Loucy (cell line): ENCODE results near the gene CDK7.

Source experiments
- EZH2phosphoT487 ChIP-seq: fragments of 200-600 bp; IDR thresholded peaks from 2 replicates; pipeline ENCODE4 v1.6.1; 2018; ENCODE audit warnings: antibody characterized with exemption, mild to moderate bottlenecking, moderate library complexity, borderline replicate concordance
- TF ChIP-seq, protein P1 (sequence below): fragments of 200-600 bp; sonication (generic); conservative IDR thresholded peaks from 2 replicates; pipeline ENCODE4 v1.5.1; 2014; ENCODE audit warnings: mild to moderate bottlenecking, antibody characterized with exemption, low read length

DNA sequence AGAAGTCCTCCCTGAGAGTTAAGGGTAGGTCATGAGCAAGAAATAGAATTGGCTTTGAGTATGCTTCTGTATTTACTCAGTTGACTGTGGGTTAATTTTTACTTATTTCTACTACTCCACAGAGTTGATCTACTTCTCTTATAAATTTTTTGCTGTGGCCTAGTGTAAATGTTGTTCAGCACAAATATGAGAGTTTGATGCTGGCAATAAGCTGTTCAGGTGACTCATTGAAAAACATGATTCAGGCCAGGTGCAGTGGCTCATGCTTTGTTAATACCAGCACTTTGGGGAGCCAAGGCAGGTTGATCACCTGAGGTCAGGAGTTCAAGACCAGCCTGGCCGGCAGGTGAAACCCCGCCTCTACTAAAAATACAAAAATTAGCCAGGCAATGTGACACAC lies 4.5 kb upstream of the CDK7 start:
- no peak for TF ChIP-seq EZH2phosphoT487
- TF ChIP-seq, protein P1, sequence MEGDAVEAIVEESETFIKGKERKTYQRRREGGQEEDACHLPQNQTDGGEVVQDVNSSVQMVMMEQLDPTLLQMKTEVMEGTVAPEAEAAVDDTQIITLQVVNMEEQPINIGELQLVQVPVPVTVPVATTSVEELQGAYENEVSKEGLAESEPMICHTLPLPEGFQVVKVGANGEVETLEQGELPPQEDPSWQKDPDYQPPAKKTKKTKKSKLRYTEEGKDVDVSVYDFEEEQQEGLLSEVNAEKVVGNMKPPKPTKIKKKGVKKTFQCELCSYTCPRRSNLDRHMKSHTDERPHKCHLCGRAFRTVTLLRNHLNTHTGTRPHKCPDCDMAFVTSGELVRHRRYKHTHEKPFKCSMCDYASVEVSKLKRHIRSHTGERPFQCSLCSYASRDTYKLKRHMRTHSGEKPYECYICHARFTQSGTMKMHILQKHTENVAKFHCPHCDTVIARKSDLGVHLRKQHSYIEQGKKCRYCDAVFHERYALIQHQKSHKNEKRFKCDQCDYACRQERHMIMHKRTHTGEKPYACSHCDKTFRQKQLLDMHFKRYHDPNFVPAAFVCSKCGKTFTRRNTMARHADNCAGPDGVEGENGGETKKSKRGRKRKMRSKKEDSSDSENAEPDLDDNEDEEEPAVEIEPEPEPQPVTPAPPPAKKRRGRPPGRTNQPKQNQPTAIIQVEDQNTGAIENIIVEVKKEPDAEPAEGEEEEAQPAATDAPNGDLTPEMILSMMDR, result no peak
